Testis (tissue), 2 donors: ENCODE results near the gene RASGRP4.
"Not testable (repeated sequence)": the region's sequence is repeated elsewhere in the genome, so short reads cannot be mapped to it uniquely, and the experiment has no call there.

Experiments used
- POLR2A ChIP-seq: fragments of 450-650 bp; IDR thresholded peaks from one replicate; pipeline ENCODE4 v1.6.1; 2017; ENCODE audit warnings: antibody characterized with exemption, mild to moderate bottlenecking, moderate library complexity
- TF ChIP-seq, protein P1 (sequence below), 3 experiments: fragments of 450-650 bp in 2 of 3; fragments of 200-600 bp in 1 of 3; sonication (generic) in 1 of 3; IDR thresholded peaks; one replicate each; pipeline ENCODE4 v1.5.1; 2016 to 2019; ENCODE audit warnings: antibody characterized with exemption in 3 of 3, mild to moderate bottlenecking in 2 of 3, moderate library complexity in 1 of 3

DNA sequence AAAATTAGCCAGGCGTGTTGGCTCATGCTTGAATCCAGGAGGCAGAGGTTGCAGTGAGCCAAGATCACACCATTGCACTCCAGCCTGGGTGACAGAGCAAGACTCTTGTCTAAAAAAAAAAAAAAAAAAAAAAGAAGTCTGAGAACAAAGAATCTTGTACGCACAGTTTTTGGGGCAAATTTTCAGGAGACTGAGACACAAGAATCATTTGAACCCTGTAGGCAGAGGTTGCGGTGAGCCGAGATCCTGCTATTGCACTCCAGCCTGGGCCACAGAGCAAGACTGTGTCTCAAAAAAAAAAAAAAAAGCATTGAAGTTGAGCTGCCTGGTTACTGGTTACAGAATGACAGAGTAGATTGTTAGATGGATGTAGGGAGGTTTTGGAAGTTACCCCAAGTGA is 46.7 kb upstream of the RASGRP4 start:
- not testable (repeated sequence) for TF ChIP-seq POLR2A
- TF ChIP-seq, protein P1, sequence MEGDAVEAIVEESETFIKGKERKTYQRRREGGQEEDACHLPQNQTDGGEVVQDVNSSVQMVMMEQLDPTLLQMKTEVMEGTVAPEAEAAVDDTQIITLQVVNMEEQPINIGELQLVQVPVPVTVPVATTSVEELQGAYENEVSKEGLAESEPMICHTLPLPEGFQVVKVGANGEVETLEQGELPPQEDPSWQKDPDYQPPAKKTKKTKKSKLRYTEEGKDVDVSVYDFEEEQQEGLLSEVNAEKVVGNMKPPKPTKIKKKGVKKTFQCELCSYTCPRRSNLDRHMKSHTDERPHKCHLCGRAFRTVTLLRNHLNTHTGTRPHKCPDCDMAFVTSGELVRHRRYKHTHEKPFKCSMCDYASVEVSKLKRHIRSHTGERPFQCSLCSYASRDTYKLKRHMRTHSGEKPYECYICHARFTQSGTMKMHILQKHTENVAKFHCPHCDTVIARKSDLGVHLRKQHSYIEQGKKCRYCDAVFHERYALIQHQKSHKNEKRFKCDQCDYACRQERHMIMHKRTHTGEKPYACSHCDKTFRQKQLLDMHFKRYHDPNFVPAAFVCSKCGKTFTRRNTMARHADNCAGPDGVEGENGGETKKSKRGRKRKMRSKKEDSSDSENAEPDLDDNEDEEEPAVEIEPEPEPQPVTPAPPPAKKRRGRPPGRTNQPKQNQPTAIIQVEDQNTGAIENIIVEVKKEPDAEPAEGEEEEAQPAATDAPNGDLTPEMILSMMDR (IDR thresholded peaks at IDR 0.05): not testable (repeated sequence)
